ENCODE results near the gene HS3ST3A1.

HS3ST3A1 gene

GRCh38 chr17:13634021-13634420 is 32.3 kb upstream of the HS3ST3A1 start:
- Histone ChIP-seq H3K4me3 (ENCODE audit: low read length) (no peak overlapping the region), H3K23ac (ENCODE audit: low read length) (no peak overlapping the region), H2BK120ac (ENCODE audit: low read depth, low read length) (no peak overlapping the region), H2AK5ac (ENCODE audit: low read length) (no peak overlapping the region), H4K8ac (ENCODE audit: low read depth, low read length) (no peak overlapping the region), H3K18ac (ENCODE audit: low read length) (no peak overlapping the region), H3K79me2 (ENCODE audit: control insufficient read depth, insufficient read depth, low read length) (no peaks in the 10 kb centered on the region), H3K4me2 (ENCODE audit: low read length) (no peak overlapping the region), H2BK5ac (ENCODE audit: low read length) (no peak overlapping the region), H3K27ac (ENCODE audit: low read depth, low read length) (no peak overlapping the region), H2BK15ac (replicated peaks; ENCODE audit: low read depth) (no peak overlapping the region), H3K4me1 (ENCODE audit: control insufficient read depth, low read depth, low read length) (no peaks in the 10 kb centered on the region), H4K5ac (ENCODE audit: low read length) (no peak overlapping the region), H3K27me3 (ENCODE audit: insufficient read depth, low read length, poor library complexity) (no peaks in the 10 kb centered on the region), H3K56ac (ENCODE audit: low read length) (no peak overlapping the region), H3K4ac (ENCODE audit: low read depth, low read length) (no peak overlapping the region), H3K36me3 (ENCODE audit: control insufficient read depth, insufficient read depth, low read length) (no peaks in the 10 kb centered on the region), H3K79me1 (ENCODE audit: low read length) (no peaks in the 10 kb centered on the region), H3K9ac (ENCODE audit: low read length) (no peak overlapping the region)
- WGBS (ENCODE audit: extremely low coverage, insufficient coverage, low lambda C conversion rate), result no CpG with 5 or more reads among the region's 1 CpG
- DNase-seq, result peak; percentile 23

- Histone ChIP-seq H3K4ac (ENCODE audit: low read depth, low read length) (no peak overlapping the region), H4K8ac (ENCODE audit: low read depth, low read length) (no peak overlapping the region), H4K5ac (ENCODE audit: low read length) (no peak overlapping the region), H3K56ac (ENCODE audit: low read length) (no peak overlapping the region), H3K4me3 (ENCODE audit: low read length) (no peak overlapping the region), H2BK120ac (ENCODE audit: low read depth, low read length) (peak overlapping the region; percentile 35), H3K23ac (ENCODE audit: low read length) (no peak overlapping the region), H3K36me3 (ENCODE audit: control insufficient read depth, insufficient read depth, low read length) (no peaks in the 10 kb centered on the region), H2BK5ac (ENCODE audit: low read length) (peak overlapping the region; percentile 38), H3K4me1 (ENCODE audit: control insufficient read depth, low read depth, low read length) (no peaks in the 10 kb centered on the region), H3K79me2 (ENCODE audit: control insufficient read depth, insufficient read depth, low read length) (no peaks in the 10 kb centered on the region), H3K27me3 (ENCODE audit: insufficient read depth, low read length, poor library complexity) (no peaks in the 10 kb centered on the region), H3K9ac (ENCODE audit: low read length) (no peak overlapping the region), H2BK15ac (replicated peaks; ENCODE audit: low read depth) (no peak overlapping the region), H3K4me2 (ENCODE audit: low read length) (no peak overlapping the region), H3K27ac (ENCODE audit: low read depth, low read length) (no peak overlapping the region), H3K79me1 (ENCODE audit: low read length) (no peaks in the 10 kb centered on the region), H2AK5ac (ENCODE audit: low read length) (no peak overlapping the region), H3K18ac (ENCODE audit: low read length) (no peak overlapping the region)
- DNase-seq, result no peak
- WGBS (ENCODE audit: extremely low coverage, insufficient coverage, low lambda C conversion rate), result no CpG with 5 or more reads among the region's 2 CpGs
These were observed 29.8 kb upstream of the HS3ST3A1 start for GRCh38 chr17:13631529-13631928.

- Histone ChIP-seq H3K27me3 (ENCODE audit: insufficient read depth, low read length, poor library complexity) (no peaks in the 10 kb centered on the region), H2AK5ac (ENCODE audit: low read length) (no peak overlapping the region), H3K4me3 (ENCODE audit: low read length) (no peak overlapping the region), H3K4ac (ENCODE audit: low read depth, low read length) (no peak overlapping the region), H3K79me1 (ENCODE audit: low read length) (no peaks in the 10 kb centered on the region), H3K56ac (ENCODE audit: low read length) (no peak overlapping the region), H4K5ac (ENCODE audit: low read length) (no peak overlapping the region), H3K27ac (ENCODE audit: low read depth, low read length) (no peak overlapping the region), H4K8ac (ENCODE audit: low read depth, low read length) (no peak overlapping the region), H3K18ac (ENCODE audit: low read length) (no peak overlapping the region), H3K79me2 (ENCODE audit: control insufficient read depth, insufficient read depth, low read length) (no peaks in the 10 kb centered on the region), H3K9ac (ENCODE audit: low read length) (no peak overlapping the region), H3K23ac (ENCODE audit: low read length) (no peak overlapping the region), H2BK15ac (replicated peaks; ENCODE audit: low read depth) (no peak overlapping the region), H3K36me3 (ENCODE audit: control insufficient read depth, insufficient read depth, low read length) (no peaks in the 10 kb centered on the region), H3K4me1 (ENCODE audit: control insufficient read depth, low read depth, low read length) (no peaks in the 10 kb centered on the region), H2BK120ac (ENCODE audit: low read depth, low read length) (no peak overlapping the region), H2BK5ac (ENCODE audit: low read length) (no peak overlapping the region), H3K4me2 (ENCODE audit: low read length) (no peak overlapping the region)
- no CpG with 5 or more reads among the region's 1 CpG for WGBS (ENCODE audit: extremely low coverage, insufficient coverage, low lambda C conversion rate)
- DNase-seq, result no peak
These were observed 25.0 kb upstream of the HS3ST3A1 start for GRCh38 chr17:13626703-13627102.

GRCh38 chr17:13619462-13619861 is 17.7 kb upstream of the HS3ST3A1 start:
- peak; percentile 46 for DNase-seq
- Histone ChIP-seq H3K4me3 (ENCODE audit: low read length) (no peak overlapping the region), H3K79me2 (ENCODE audit: control insufficient read depth, insufficient read depth, low read length) (no peaks in the 10 kb centered on the region), H3K27ac (ENCODE audit: low read depth, low read length) (no peak overlapping the region), H4K8ac (ENCODE audit: low read depth, low read length) (no peak overlapping the region), H2BK15ac (replicated peaks; ENCODE audit: low read depth) (no peak overlapping the region), H3K4ac (ENCODE audit: low read depth, low read length) (no peak overlapping the region), H3K18ac (ENCODE audit: low read length) (no peak overlapping the region), H3K23ac (ENCODE audit: low read length) (no peak overlapping the region), H2BK120ac (ENCODE audit: low read depth, low read length) (no peak overlapping the region), H4K5ac (ENCODE audit: low read length) (no peak overlapping the region), H3K56ac (ENCODE audit: low read length) (no peak overlapping the region), H2AK5ac (ENCODE audit: low read length) (no peak overlapping the region), H3K79me1 (ENCODE audit: low read length) (no peaks in the 10 kb centered on the region), H3K9ac (ENCODE audit: low read length) (no peak overlapping the region), H3K4me1 (ENCODE audit: control insufficient read depth, low read depth, low read length) (no peaks in the 10 kb centered on the region), H3K4me2 (ENCODE audit: low read length) (no peak overlapping the region), H3K27me3 (ENCODE audit: insufficient read depth, low read length, poor library complexity) (no peaks in the 10 kb centered on the region), H3K36me3 (ENCODE audit: control insufficient read depth, insufficient read depth, low read length) (no peaks in the 10 kb centered on the region), H2BK5ac (ENCODE audit: low read length) (no peak overlapping the region)
- WGBS (ENCODE audit: extremely low coverage, insufficient coverage, low lambda C conversion rate), result no CpG with 5 or more reads among the region's 4 CpGs

GRCh38 chr17:13616031-13616430 is 14.3 kb upstream of the HS3ST3A1 start:
- Histone ChIP-seq H3K79me2 (ENCODE audit: control insufficient read depth, insufficient read depth, low read length) (no peaks in the 10 kb centered on the region), H3K23ac (ENCODE audit: low read length) (no peak overlapping the region), H3K56ac (ENCODE audit: low read length) (no peak overlapping the region), H2BK15ac (replicated peaks; ENCODE audit: low read depth) (no peak overlapping the region), H3K27ac (ENCODE audit: low read depth, low read length) (no peak overlapping the region), H3K36me3 (ENCODE audit: control insufficient read depth, insufficient read depth, low read length) (no peaks in the 10 kb centered on the region), H4K5ac (ENCODE audit: low read length) (no peak overlapping the region), H3K4me3 (ENCODE audit: low read length) (no peak overlapping the region), H3K4me1 (ENCODE audit: control insufficient read depth, low read depth, low read length) (no peaks in the 10 kb centered on the region), H4K8ac (ENCODE audit: low read depth, low read length) (no peak overlapping the region), H2BK5ac (ENCODE audit: low read length) (no peak overlapping the region), H2AK5ac (ENCODE audit: low read length) (no peak overlapping the region), H3K27me3 (ENCODE audit: insufficient read depth, low read length, poor library complexity) (no peaks in the 10 kb centered on the region), H3K4me2 (ENCODE audit: low read length) (no peak overlapping the region), H3K4ac (ENCODE audit: low read depth, low read length) (no peak overlapping the region), H3K9ac (ENCODE audit: low read length) (no peak overlapping the region), H3K79me1 (ENCODE audit: low read length) (no peaks in the 10 kb centered on the region), H2BK120ac (ENCODE audit: low read depth, low read length) (no peak overlapping the region), H3K18ac (ENCODE audit: low read length) (no peak overlapping the region)
- DNase-seq, result no peak
- WGBS (ENCODE audit: extremely low coverage, insufficient coverage, low lambda C conversion rate), result no CpG with 5 or more reads among the region's 5 CpGs

GRCh38 chr17:13609941-13610340 is 8.2 kb upstream of the HS3ST3A1 start:
- Histone ChIP-seq H3K79me1 (ENCODE audit: low read length) (no peaks in the 10 kb centered on the region), H3K23ac (ENCODE audit: low read length) (no peak overlapping the region), H2BK15ac (replicated peaks; ENCODE audit: low read depth) (no peak overlapping the region), H3K79me2 (ENCODE audit: control insufficient read depth, insufficient read depth, low read length) (no peaks in the 10 kb centered on the region), H3K4me1 (ENCODE audit: control insufficient read depth, low read depth, low read length) (no peaks in the 10 kb centered on the region), H3K27ac (ENCODE audit: low read depth, low read length) (no peak overlapping the region), H2BK5ac (ENCODE audit: low read length) (no peak overlapping the region), H4K5ac (ENCODE audit: low read length) (no peak overlapping the region), H4K8ac (ENCODE audit: low read depth, low read length) (no peak overlapping the region), H3K4ac (ENCODE audit: low read depth, low read length) (no peak overlapping the region), H2BK120ac (ENCODE audit: low read depth, low read length) (no peak overlapping the region), H3K56ac (ENCODE audit: low read length) (no peak overlapping the region), H3K36me3 (ENCODE audit: control insufficient read depth, insufficient read depth, low read length) (no peaks in the 10 kb centered on the region), H3K18ac (ENCODE audit: low read length) (no peak overlapping the region), H3K4me2 (ENCODE audit: low read length) (no peak overlapping the region), H3K4me3 (ENCODE audit: low read length) (no peak overlapping the region), H3K9ac (ENCODE audit: low read length) (no peak overlapping the region), H3K27me3 (ENCODE audit: insufficient read depth, low read length, poor library complexity) (no peaks in the 10 kb centered on the region), H2AK5ac (ENCODE audit: low read length) (no peak overlapping the region)
- DNase-seq, result peak; percentile 67
- no CpG with 5 or more reads among the region's 4 CpGs for WGBS (ENCODE audit: extremely low coverage, insufficient coverage, low lambda C conversion rate)

Data from mesendoderm (in vitro differentiated cells).